Activated naive CD8-positive, alpha-beta T cell treated with anti-CD3 and anti-CD28 coated beads, Interleukin-2, amount 50 U/mL, for 24 hours (primary cell): ENCODE measurements around the gene ZFPM1.
A peak's percentile ranks its signal among the peaks of the same experiment; 100 is the strongest.

ENCODE experiments used
- ATAC-seq: fragments of 150-1000 bp; cut with Tn5 transposase; one replicate; pipeline ENCODE4 v1.10.0; 2021
- DNase-seq: peaks from one replicate; pipeline ENCODE4 v3.0.0; 2021
- H3K27ac Mint-ChIP-seq: one replicate; pipeline ENCODE4 v1.8.0; 2021; ENCODE audit warnings: mild to moderate bottlenecking, mixed read lengths
- H3K27me3 Mint-ChIP-seq: one replicate; pipeline ENCODE4 v1.8.0; 2021; ENCODE audit warnings: mixed read lengths
- H3K36me3 Mint-ChIP-seq: one replicate; pipeline ENCODE4 v1.8.0; 2021; ENCODE audit warnings: low read depth, mixed read lengths
- H3K4me1 Mint-ChIP-seq: one replicate; pipeline ENCODE4 v1.8.0; 2021; ENCODE audit warnings: mixed read lengths
- H3K4me3 Mint-ChIP-seq: one replicate; pipeline ENCODE4 v1.8.0; 2021; ENCODE audit warnings: mild to moderate bottlenecking, moderate library complexity, mixed read lengths
- H3K9me3 Mint-ChIP-seq: one replicate; pipeline ENCODE4 v1.8.0; 2021; ENCODE audit warnings: mixed read lengths

ZFPM1 gene

DNA sequence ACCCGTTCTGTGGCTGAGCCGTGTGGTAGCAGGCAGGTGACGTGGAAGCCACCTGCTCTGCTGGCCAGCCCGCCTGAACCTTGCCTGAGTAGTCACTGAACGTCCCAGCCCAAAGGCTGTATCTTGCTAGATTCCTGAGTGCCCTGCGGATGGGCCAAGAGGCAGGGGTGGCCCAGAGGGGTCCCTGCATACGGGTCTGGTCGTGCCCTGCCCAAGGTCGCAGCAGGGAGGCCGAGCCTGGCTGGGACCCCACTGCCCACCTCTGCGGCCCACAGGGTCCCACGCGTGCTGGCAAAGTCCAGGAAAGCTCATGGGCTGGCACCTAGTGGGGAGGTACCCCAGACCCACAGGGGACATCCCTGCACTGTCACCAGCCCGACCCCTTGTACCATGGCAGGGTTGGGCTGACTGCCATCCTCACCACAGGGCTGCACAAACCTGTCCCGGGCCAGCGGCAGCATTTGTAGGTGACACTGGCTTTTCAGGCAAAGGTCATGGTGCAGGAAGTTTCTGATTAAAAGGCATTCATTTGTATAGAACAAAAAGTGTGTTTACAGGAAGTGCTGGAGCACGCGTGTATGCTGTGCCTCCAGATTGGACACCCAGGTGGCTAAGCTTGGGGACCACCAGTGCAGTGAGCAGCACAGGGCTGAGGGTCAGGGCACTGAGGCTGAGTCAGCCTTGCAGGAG lies 72.0 kb downstream of the ZFPM1 start:
- Mint-ChIP-seq H3K27me3 (no peaks in the 10 kb centered on the region), H3K27ac (no peak overlapping the region), H3K9me3 (no peaks in the 10 kb centered on the region), H3K4me1 (no peaks in the 10 kb centered on the region), H3K4me3 (no peak overlapping the region), H3K36me3 (no peaks in the 10 kb centered on the region)
- ATAC-seq (no peak), DNase-seq (no peak)

GRCh38 chr16:88525663-88525990 lies 72.5 kb downstream of the ZFPM1 start:
- no peak for DNase-seq

GRCh38 chr16:88526008-88526905 lies 73.2 kb downstream of the ZFPM1 start:
- no peak for ATAC-seq
- no peaks in the 10 kb centered on the region for H3K27me3 Mint-ChIP-seq
- no peaks in the 10 kb centered on the region for H3K4me1 Mint-ChIP-seq
- no peaks in the 10 kb centered on the region for H3K36me3 Mint-ChIP-seq
- H3K4me3 Mint-ChIP-seq: no peak overlapping the region
- no peak for DNase-seq
- no peaks in the 10 kb centered on the region for H3K9me3 Mint-ChIP-seq
- H3K27ac Mint-ChIP-seq: no peak overlapping the region

More at GRCh38 chr16:88525663-88525990, 72.5 kb downstream of the ZFPM1 start:
- ATAC-seq: no peak
- Mint-ChIP-seq H3K9me3 (no peaks in the 10 kb centered on the region), H3K4me1 (no peaks in the 10 kb centered on the region), H3K27me3 (no peaks in the 10 kb centered on the region), H3K27ac (no peak overlapping the region), H3K36me3 (no peaks in the 10 kb centered on the region), H3K4me3 (no peak overlapping the region)

DNA sequence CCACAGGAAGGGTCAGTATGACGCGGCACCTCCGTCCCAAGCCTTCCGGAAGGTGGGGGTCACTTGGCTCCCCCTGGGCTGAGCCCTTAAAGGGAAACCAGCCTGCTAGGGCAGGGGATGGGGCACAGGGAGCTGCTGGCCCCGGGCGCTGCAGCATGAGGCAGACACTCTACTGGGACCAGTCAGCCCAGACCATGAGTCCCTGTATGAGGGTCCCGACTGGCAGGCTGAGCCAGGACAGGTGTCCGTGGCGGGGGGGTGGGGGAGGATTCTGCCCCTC lies 73.8 kb downstream of the ZFPM1 start:
- no peak for ATAC-seq
- DNase-seq: no peak
- Mint-ChIP-seq H3K4me3 (no peak overlapping the region), H3K27me3 (no peaks in the 10 kb centered on the region), H3K27ac (no peak overlapping the region), H3K9me3 (no peaks in the 10 kb centered on the region), H3K4me1 (no peaks in the 10 kb centered on the region), H3K36me3 (no peaks in the 10 kb centered on the region)

GRCh38 chr16:88527186-88527936 lies 74.3 kb downstream of the ZFPM1 start:
- Mint-ChIP-seq H3K36me3 (no peaks in the 10 kb centered on the region), H3K4me3 (no peak overlapping the region), H3K27me3 (no peaks in the 10 kb centered on the region), H3K4me1 (no peaks in the 10 kb centered on the region), H3K9me3 (no peaks in the 10 kb centered on the region), H3K27ac (no peak overlapping the region)
- ATAC-seq: peak; percentile 56
- peak; percentile 72 for DNase-seq

- Mint-ChIP-seq H3K36me3 (no peaks in the 10 kb centered on the region), H3K4me3 (no peak overlapping the region), H3K27me3 (no peaks in the 10 kb centered on the region), H3K4me1 (no peaks in the 10 kb centered on the region), H3K27ac (no peak overlapping the region), H3K9me3 (no peaks in the 10 kb centered on the region)
- ATAC-seq: no peak
- DNase-seq: no peak
Observed at GRCh38 chr16:88527937-88528743, 75.1 kb downstream of the ZFPM1 start.

DNA sequence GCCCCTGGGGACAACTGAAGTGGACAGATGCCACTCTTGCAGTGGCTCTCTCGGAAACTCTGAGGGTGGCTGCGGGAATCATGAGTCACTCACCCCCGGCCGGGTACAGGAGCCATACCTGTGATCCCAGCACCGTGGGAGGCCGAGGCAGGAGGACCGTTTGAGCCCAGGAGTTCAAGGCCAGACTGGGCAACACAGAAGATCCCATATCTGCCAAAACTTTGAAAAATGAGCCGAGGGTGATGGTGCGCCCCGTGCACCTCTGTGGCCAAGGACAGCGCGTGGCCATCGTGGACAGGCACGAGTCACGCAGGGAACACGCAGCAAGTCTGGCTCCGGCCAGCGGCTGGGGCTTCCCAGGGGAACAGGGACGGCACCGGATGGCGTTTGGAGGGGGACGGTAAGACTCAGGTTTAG lies 75.8 kb downstream of the ZFPM1 start:
- no peak for DNase-seq
- Mint-ChIP-seq H3K27ac (no peak overlapping the region), H3K4me1 (no peaks in the 10 kb centered on the region), H3K9me3 (no peaks in the 10 kb centered on the region), H3K36me3 (no peaks in the 10 kb centered on the region), H3K4me3 (no peak overlapping the region), H3K27me3 (no peaks in the 10 kb centered on the region)
- no peak for ATAC-seq

DNA sequence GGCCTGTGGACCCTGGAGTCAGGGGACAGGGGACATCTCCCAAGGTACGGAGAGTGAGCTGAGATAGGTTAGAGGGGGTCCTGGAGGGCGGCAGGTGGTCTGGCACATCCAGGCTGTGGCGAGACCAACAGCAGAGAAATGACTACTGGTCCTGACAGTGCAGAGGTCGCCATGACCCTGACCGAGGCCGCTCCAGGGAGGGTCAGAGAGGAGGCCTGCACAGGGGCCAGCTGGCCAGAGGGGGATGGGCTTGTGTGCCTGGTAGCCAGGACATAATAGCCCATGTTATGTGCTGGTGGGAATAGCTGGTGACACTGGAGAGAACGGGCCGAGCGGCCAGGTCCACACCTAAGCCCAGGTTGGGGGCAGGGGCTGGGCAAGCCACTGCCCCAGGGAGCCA lies 76.5 kb downstream of the ZFPM1 start:
- Mint-ChIP-seq H3K27ac (no peak overlapping the region), H3K9me3 (no peaks in the 10 kb centered on the region), H3K36me3 (no peaks in the 10 kb centered on the region), H3K4me3 (no peak overlapping the region), H3K4me1 (no peaks in the 10 kb centered on the region), H3K27me3 (no peaks in the 10 kb centered on the region)
- ATAC-seq (no peak), DNase-seq (no peak)

GRCh38 chr16:88530051-88530857 lies 77.2 kb downstream of the ZFPM1 start:
- Mint-ChIP-seq H3K36me3 (no peaks in the 10 kb centered on the region), H3K4me1 (peaks cover 3% of the 10 kb centered on the region), H3K9me3 (no peaks in the 10 kb centered on the region), H3K27ac (peak overlapping the region; percentile 49), H3K4me3 (no peak overlapping the region), H3K27me3 (no peaks in the 10 kb centered on the region)
- ATAC-seq: no peak
- no peak for DNase-seq

DNA sequence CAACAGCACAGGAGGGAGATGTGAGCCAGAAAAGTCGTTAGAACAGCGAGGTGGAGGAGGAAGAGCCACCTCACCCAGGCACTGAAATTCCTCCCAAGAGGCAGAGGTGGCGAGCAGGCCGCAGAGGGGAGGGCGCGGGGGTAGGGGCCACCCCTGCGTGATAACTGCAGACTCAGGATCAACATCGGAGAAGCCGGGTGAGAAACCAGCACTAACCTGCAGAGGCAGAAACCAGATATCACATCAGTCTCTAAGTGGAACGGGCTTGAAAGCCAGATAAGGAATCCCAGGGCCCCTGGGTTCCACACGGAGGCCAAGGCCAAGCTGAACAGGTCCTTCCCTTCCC lies 77.8 kb downstream of the ZFPM1 start:
- no peaks in the 10 kb centered on the region for H3K36me3 Mint-ChIP-seq
- DNase-seq (no peak), ATAC-seq (no peak)
- H3K4me3 Mint-ChIP-seq: no peak overlapping the region
- no peaks in the 10 kb centered on the region for H3K27me3 Mint-ChIP-seq
- H3K4me1 Mint-ChIP-seq: peaks cover 9% of the 10 kb centered on the region
- peak overlapping the region; percentile 49 for H3K27ac Mint-ChIP-seq
- no peaks in the 10 kb centered on the region for H3K9me3 Mint-ChIP-seq

- Mint-ChIP-seq H3K36me3 (no peaks in the 10 kb centered on the region), H3K27me3 (no peaks in the 10 kb centered on the region), H3K4me3 (no peak overlapping the region), H3K4me1 (peaks cover 11% of the 10 kb centered on the region), H3K27ac (no peak overlapping the region), H3K9me3 (no peaks in the 10 kb centered on the region)
- ATAC-seq (no peak), DNase-seq (no peak)
Observed at GRCh38 chr16:88531346-88531745, 78.3 kb downstream of the ZFPM1 start.

- Mint-ChIP-seq H3K36me3 (no peaks in the 10 kb centered on the region), H3K4me1 (peaks cover 11% of the 10 kb centered on the region), H3K4me3 (no peak overlapping the region), H3K27me3 (no peaks in the 10 kb centered on the region), H3K9me3 (no peaks in the 10 kb centered on the region), H3K27ac (no peak overlapping the region)
- no peak for DNase-seq
- no peak for ATAC-seq
Observed at GRCh38 chr16:88531931-88532433, 78.9 kb downstream of the ZFPM1 start.

- Mint-ChIP-seq H3K27me3 (no peaks in the 10 kb centered on the region), H3K36me3 (no peaks in the 10 kb centered on the region), H3K4me1 (peaks cover 11% of the 10 kb centered on the region), H3K9me3 (no peaks in the 10 kb centered on the region), H3K4me3 (no peak overlapping the region), H3K27ac (no peak overlapping the region)
- ATAC-seq (no peak), DNase-seq (no peak)
Observed at GRCh38 chr16:88532434-88533241, 79.6 kb downstream of the ZFPM1 start.
